Measurements from ENCODE around the gene PTPRT. TPM values are rescaled to one million over a fixed set of nuclear protein-coding genes. Genes with fewer than 3 reads are reported as not detected.

Gene PTPRT
- total RNA-seq, 4 donors from 2014 or later, result 0.72 to 2.5 (median 1.4) TPM

GRCh38 chr20:42836339-42836738 lies 353.4 kb downstream of the PTPRT start:
- TF ChIP-seq POLR2A (IDR thresholded peaks at IDR 0.05), result no peak
- no peak for TF ChIP-seq CTCF (IDR thresholded peaks at IDR 0.05)
- TF ChIP-seq POLR2AphosphoS5 (IDR thresholded peaks at IDR 0.05), result no peak
- no peak for TF ChIP-seq EP300 (IDR thresholded peaks at IDR 0.05)
- WGBS, result 50% methylated on average over 5 of the region's 5 CpGs
- no peak for DNase-seq (ENCODE audit: low spot score in 2 of 2)
- Histone ChIP-seq H3K9me3 (no peaks in the 10 kb centered on the region), H3K27me3 (no peaks in the 10 kb centered on the region), H3K36me3 (no peaks in the 10 kb centered on the region), H3K4me3 (no peak overlapping the region), H3K27ac (no peak overlapping the region), H3K4me1 (peaks cover 8% of the 10 kb centered on the region)

GRCh38 chr20:42807876-42808275 lies 381.8 kb downstream of the PTPRT start:
- no peak overlapping the region for H3K27ac ChIP-seq
- no peaks in the 10 kb centered on the region for H3K27me3 ChIP-seq
- WGBS, result 88% methylated on average over 6 of the region's 6 CpGs
- no peak for TF ChIP-seq POLR2AphosphoS5 (IDR thresholded peaks at IDR 0.05)
- no peaks in the 10 kb centered on the region for H3K36me3 ChIP-seq
- DNase-seq (ENCODE audit: low spot score in 2 of 2), result no peak
- H3K4me1 ChIP-seq, result no peaks in the 10 kb centered on the region
- no peaks in the 10 kb centered on the region for H3K9me3 ChIP-seq
- H3K4me3 ChIP-seq, result no peak overlapping the region

DNA sequence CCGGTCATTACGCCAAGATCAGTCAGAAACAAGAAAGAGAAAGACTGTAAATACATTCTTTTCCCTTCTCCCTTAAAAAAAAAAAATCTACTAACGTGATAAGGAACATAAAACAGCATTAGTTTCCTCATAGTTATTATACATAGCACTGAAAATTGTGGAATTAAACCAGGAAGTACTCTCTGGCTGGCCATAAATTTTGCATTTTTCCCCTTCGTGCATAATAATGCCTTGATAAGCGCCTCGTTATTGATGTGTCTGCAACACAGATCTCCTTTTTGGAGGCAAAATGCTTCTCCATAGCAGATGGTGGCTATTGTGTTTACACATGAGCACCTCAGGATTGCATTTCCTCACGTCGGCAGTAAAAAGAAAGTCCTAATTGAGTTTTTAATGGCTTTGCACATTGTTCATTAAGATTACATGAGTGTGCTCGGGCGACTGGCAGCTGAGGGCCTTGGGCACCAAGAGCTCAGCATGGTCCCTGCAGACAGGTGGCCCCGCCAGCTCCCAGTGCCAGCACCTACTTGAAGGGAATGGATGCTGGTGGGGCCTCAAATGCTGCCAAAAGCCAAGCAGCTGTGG lies 394.5 kb downstream of the PTPRT start:
- Histone ChIP-seq H3K4me1 (no peaks in the 10 kb centered on the region), H3K4me3 (no peak overlapping the region), H3K9me3 (no peaks in the 10 kb centered on the region), H3K27me3 (peaks cover 8% of the 10 kb centered on the region), H3K27ac (no peak overlapping the region), H3K36me3 (no peaks in the 10 kb centered on the region)
- no peak for TF ChIP-seq EP300 (IDR thresholded peaks at IDR 0.05)
- TF ChIP-seq CTCF (IDR thresholded peaks at IDR 0.05), result no peak
- DNase-seq (ENCODE audit: low spot score in 2 of 2), result no peak
- 77% methylated on average over 11 of the region's 11 CpGs for WGBS

DNA sequence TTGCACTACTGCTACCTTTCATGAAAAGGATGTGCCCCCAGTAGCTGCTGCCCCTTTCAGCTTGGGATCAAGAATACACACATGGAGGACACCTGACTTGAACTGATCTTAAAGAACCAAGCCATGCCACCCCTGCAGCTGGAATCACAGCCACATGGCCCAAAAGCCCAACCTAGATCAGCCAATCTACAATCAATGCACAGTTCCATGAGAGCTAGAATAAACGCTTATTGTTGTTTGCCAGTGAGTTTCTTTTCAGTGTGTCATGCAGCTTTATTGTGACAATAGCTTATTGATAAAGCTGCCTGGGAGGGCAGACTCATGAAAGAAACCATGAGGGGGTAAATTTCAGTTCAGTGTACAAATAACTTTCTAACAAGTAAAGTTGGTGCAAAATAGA lies 397.7 kb downstream of the PTPRT start:
- TF ChIP-seq POLR2AphosphoS5 (IDR thresholded peaks at IDR 0.05) (no peak), POLR2A (IDR thresholded peaks at IDR 0.05) (no peak), CTCF (IDR thresholded peaks at IDR 0.05) (no peak), EP300 (IDR thresholded peaks at IDR 0.05) (no peak)
- Histone ChIP-seq H3K4me1 (no peaks in the 10 kb centered on the region), H3K36me3 (no peaks in the 10 kb centered on the region), H3K27me3 (peaks cover 8% of the 10 kb centered on the region), H3K4me3 (no peak overlapping the region), H3K27ac (no peak overlapping the region), H3K9me3 (no peaks in the 10 kb centered on the region)
- no peak for DNase-seq (ENCODE audit: low spot score in 2 of 2)
- WGBS, result 92% methylated on average over 1 of the region's 1 CpG

DNA sequence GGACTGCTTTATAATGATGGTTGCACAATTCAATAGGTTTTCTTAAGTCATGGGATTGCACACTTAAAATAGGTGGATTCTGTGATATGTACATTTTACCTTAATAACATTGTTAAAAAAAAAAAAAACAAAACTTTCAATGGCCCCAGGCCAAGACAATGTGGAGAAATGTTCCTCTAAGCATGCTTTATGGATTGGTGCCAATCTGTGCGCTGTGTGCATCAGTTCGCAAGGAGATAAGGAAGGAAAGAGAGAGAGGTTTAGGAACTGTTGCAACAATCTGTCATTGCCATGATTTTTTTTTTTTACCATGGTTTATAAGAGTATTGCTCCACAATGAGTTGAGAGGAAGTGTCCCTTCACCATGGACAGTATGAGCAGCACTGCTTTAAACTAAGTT lies 399.6 kb downstream of the PTPRT start:
- DNase-seq (ENCODE audit: low spot score in 2 of 2), result no peak
- H3K27ac ChIP-seq, result no peak overlapping the region
- 14% methylated on average over 2 of the region's 2 CpGs for WGBS

DNA sequence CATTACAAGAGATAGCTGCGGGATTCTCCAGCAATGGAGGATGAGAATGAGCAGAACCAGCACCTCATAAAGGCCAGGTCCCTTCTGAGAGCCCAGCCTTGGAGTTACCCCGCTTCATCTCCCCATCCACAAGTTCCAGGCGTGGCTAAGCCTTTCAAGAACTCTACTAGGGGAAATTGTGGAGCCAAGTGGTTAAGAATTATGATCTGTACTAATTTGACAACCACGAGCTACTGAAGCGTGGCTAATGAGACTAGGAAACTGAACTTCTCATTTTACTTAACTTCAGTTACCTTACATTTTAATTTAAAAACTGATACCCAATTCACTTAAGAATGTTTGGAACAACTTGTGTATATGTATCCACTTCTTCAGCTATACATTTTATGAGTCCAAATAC lies 401.0 kb downstream of the PTPRT start:
- H3K27me3 ChIP-seq, result peaks cover 8% of the 10 kb centered on the region
- H3K27ac ChIP-seq, result no peak overlapping the region
- no peaks in the 10 kb centered on the region for H3K36me3 ChIP-seq
- no peak for DNase-seq (ENCODE audit: low spot score in 2 of 2)
- H3K4me3 ChIP-seq, result no peak overlapping the region
- TF ChIP-seq POLR2AphosphoS5 (IDR thresholded peaks at IDR 0.05), result no peak
- no peak for TF ChIP-seq POLR2A (IDR thresholded peaks at IDR 0.05)
- no peak for TF ChIP-seq EP300 (IDR thresholded peaks at IDR 0.05)
- TF ChIP-seq CTCF (IDR thresholded peaks at IDR 0.05), result no peak
- no peaks in the 10 kb centered on the region for H3K9me3 ChIP-seq
- no peaks in the 10 kb centered on the region for H3K4me1 ChIP-seq
- WGBS, result 76% methylated on average over 5 of the region's 5 CpGs

More for the DNA sequence above, 399.6 kb downstream of the PTPRT start:
- Histone ChIP-seq H3K36me3 (no peaks in the 10 kb centered on the region), H3K4me3 (no peak overlapping the region), H3K9me3 (no peaks in the 10 kb centered on the region), H3K27me3 (peaks cover 8% of the 10 kb centered on the region), H3K4me1 (no peaks in the 10 kb centered on the region)
- TF ChIP-seq POLR2AphosphoS5 (IDR thresholded peaks at IDR 0.05) (no peak), POLR2A (IDR thresholded peaks at IDR 0.05) (no peak)

Data from suprapubic skin (tissue), 4 donors.